Measurements from ENCODE around the gene MORC4. TPM values are rescaled to one million over a fixed set of nuclear protein-coding genes. Genes with fewer than 3 reads are reported as not detected.

MORC4 gene
- polyA plus RNA-seq, 1 of the 3 experiments (the other 2 are of a cell fraction) = 12.5 TPM

- H3K9ac ChIP-seq = no peak overlapping the region
- no peaks in the 10 kb centered on the region for H3K9me2 ChIP-seq
- H3K4me1 ChIP-seq (ENCODE audit: control insufficient read depth in 1 of 2, insufficient read depth in 2 of 2, low read depth in 1 of 2, low read length in 1 of 2) = no peaks in the 10 kb centered on the region
- TF ChIP-seq EZH2phosphoT487 (IDR thresholded peaks at IDR 0.05; ENCODE audit: borderline replicate concordance, low read depth) (no peak), SMC3 (IDR thresholded peaks at IDR 0.05; ENCODE audit: low read depth, low read length) (no peak), MAX (IDR thresholded peaks at IDR 0.05; ENCODE audit: low read depth) (no peak), CHD2 (IDR thresholded peaks at IDR 0.05; ENCODE audit: low read length, partially characterized antibody) (no peak), IRF3 (IDR thresholded peaks at IDR 0.05; ENCODE audit: low read depth, low read length) (no peak), FOXM1 (IDR thresholded peaks at IDR 0.05; ENCODE audit: low read depth) (no peak), CTCF (IDR thresholded peaks at IDR 0.05) (no peak), PBX3 (IDR thresholded peaks at IDR 0.05) (no peak), FOXJ3 (CRISPR knock-in tag; IDR thresholded peaks at IDR 0.05) (no peak)
- no peaks in the 10 kb centered on the region for H3K79me2 ChIP-seq (ENCODE audit: insufficient read depth)
- no peaks in the 10 kb centered on the region for H3F3A ChIP-seq (replicated peaks; ENCODE audit: insufficient read depth)
- no peaks in the 10 kb centered on the region for H3K36me3 ChIP-seq (replicated peaks in 1 of 2; ENCODE audit: control insufficient read depth in 1 of 2, insufficient read depth in 2 of 2, low read length in 1 of 2)
- H2AFZ ChIP-seq (ENCODE audit: low read depth) = no peak overlapping the region
- H4K20me1 ChIP-seq (ENCODE audit: insufficient read depth) = no peaks in the 10 kb centered on the region
- DNase-seq = no peak
- no peaks in the 10 kb centered on the region for H3K9me3 ChIP-seq
- no peak overlapping the region for H3K27ac ChIP-seq (ENCODE audit: low read depth in 2 of 2, low read length in 1 of 2)
- CTCF ChIA-PET = no interaction called here
- H3K4me2 ChIP-seq = no peak overlapping the region
- H3K4me3 ChIP-seq (ENCODE audit: low read depth in 2 of 2, low read length in 1 of 2) = no peak overlapping the region
- H3K27me3 ChIP-seq (ENCODE audit: insufficient read depth) = no peaks in the 10 kb centered on the region
- POLR2A ChIA-PET = no interaction called here
These were observed 36.9 kb downstream of the MORC4 start for GRCh38 chrX:106963111-106963510.

GRCh38 chrX:106959901-106960300 is 40.1 kb downstream of the MORC4 start:
- Histone ChIP-seq H2AFZ (ENCODE audit: low read depth) (no peak overlapping the region), H3K4me2 (no peak overlapping the region)
- CTCF ChIA-PET = interaction anchor here (1.1 to 1.7 kb wide), 2 partner anchors 66 to 69 kb away, joined by 4 read pairs; no protein-coding TSS in a partner anchor

More at GRCh38 chrX:106959901-106960300, 40.1 kb downstream of the MORC4 start:
- no peaks in the 10 kb centered on the region for H3K9me2 ChIP-seq
- peaks cover 3 to 4% of the 10 kb centered on the region in 2 experiments; a peak in 2 of 4 replicates for H3K4me1 ChIP-seq (ENCODE audit: control insufficient read depth in 1 of 2, insufficient read depth in 2 of 2, low read depth in 1 of 2, low read length in 1 of 2)
- peaks cover 3% of the 10 kb centered on the region for H3F3A ChIP-seq (replicated peaks; ENCODE audit: insufficient read depth)
- no peaks in the 10 kb centered on the region for H3K36me3 ChIP-seq (replicated peaks in 1 of 2; ENCODE audit: control insufficient read depth in 1 of 2, insufficient read depth in 2 of 2, low read length in 1 of 2)
- no peaks in the 10 kb centered on the region for H4K20me1 ChIP-seq (ENCODE audit: insufficient read depth)
- no peak overlapping the region for H3K27ac ChIP-seq (ENCODE audit: low read depth in 2 of 2, low read length in 1 of 2)
- TF ChIP-seq EZH2phosphoT487 (IDR thresholded peaks at IDR 0.05; ENCODE audit: borderline replicate concordance, low read depth) (no peak), CTCF (IDR thresholded peaks at IDR 0.05) (peak; percentile 51)
- no peak for DNase-seq
- WGBS (ENCODE audit: low lambda C conversion rate) = 35% methylated on average over 2 of the region's 2 CpGs
- H3K9ac ChIP-seq = no peak overlapping the region
- POLR2A ChIA-PET = no interaction called here
- H3K4me3 ChIP-seq (ENCODE audit: low read depth in 2 of 2, low read length in 1 of 2) = no peak overlapping the region
- H3K9me3 ChIP-seq = no peaks in the 10 kb centered on the region
- no peaks in the 10 kb centered on the region for H3K79me2 ChIP-seq (ENCODE audit: insufficient read depth)
- H3K27me3 ChIP-seq (ENCODE audit: insufficient read depth) = no peaks in the 10 kb centered on the region
